ENCODE results near the gene CACNA1I.

GRCh38 chr22:39526736-39527171 lies 43.8 kb upstream of the CACNA1I start:
- TF ChIP-seq CTCF (conservative IDR thresholded peaks at IDR 0.05; ENCODE audit: low read depth in 2 of 2) (no peak), JUNB (IDR thresholded peaks at IDR 0.05; ENCODE audit: unreplicated experiment) (no peak), EZH2 (IDR thresholded peaks at IDR 0.05; ENCODE audit: low read depth, unreplicated experiment) (no peak), POLR2AphosphoS5 (IDR thresholded peaks at IDR 0.05; ENCODE audit: low read depth) (no peak), REST (IDR thresholded peaks at IDR 0.05; ENCODE audit: unreplicated experiment) (no peak), STAT1 (IDR thresholded peaks at IDR 0.05; ENCODE audit: unreplicated experiment) (no peak), EZH2phosphoT487 (IDR thresholded peaks at IDR 0.05; ENCODE audit: unreplicated experiment) (no peak), ETS1 (IDR thresholded peaks at IDR 0.05) (no peak), ZNF462 (CRISPR knock-in tag; IDR thresholded peaks at IDR 0.05) (no peak), CREB1 (CRISPR knock-in tag; IDR thresholded peaks at IDR 0.05; ENCODE audit: low read depth) (no peak), ZNF114 (CRISPR knock-in tag; IDR thresholded peaks at IDR 0.05) (no peak), ZNF331 (CRISPR knock-in tag; IDR thresholded peaks at IDR 0.05; ENCODE audit: low read depth) (no peak)

Data from GM23338 (cell line).